ENCODE data around the gene IFITM2.
A peak's percentile ranks its signal among the peaks of the same experiment; 100 is the strongest.
"Not testable (repeated sequence)": the region's sequence is repeated elsewhere in the genome, so short reads cannot be mapped to it uniquely, and the experiment has no call there.

The IFITM2 gene

GRCh38 chr11:303363-303762 is 4.3 kb upstream of the IFITM2 start:
- Histone ChIP-seq H3K4me3 (ENCODE audit: low read length in 2 of 2) (no peak overlapping the region), H3K9me3 (ENCODE audit: control insufficient read depth in 2 of 2, low read length in 2 of 2) (no peaks in the 10 kb centered on the region), H3K4me1 (ENCODE audit: control insufficient read depth in 2 of 2, insufficient read depth in 2 of 2, low read length in 2 of 2) (peaks cover 4 to 7% of the 10 kb centered on the region in 2 donors), H3K36me3 (ENCODE audit: control insufficient read depth in 2 of 2, insufficient read depth in 2 of 2, low read length in 2 of 2) (no peaks in the 10 kb centered on the region), H3K27ac (ENCODE audit: low read depth in 2 of 2, low read length in 2 of 2) (no peak overlapping the region), H3K9ac (ENCODE audit: low read depth in 1 of 2, low read length in 2 of 2) (no peak overlapping the region), H3K27me3 (ENCODE audit: control insufficient read depth in 2 of 2, insufficient read depth in 2 of 2, low read length in 2 of 2) (peaks cover 3 to 8% of the 10 kb centered on the region in 2 donors)

- no peak overlapping the region for H3K4me3 ChIP-seq (ENCODE audit: low read length in 2 of 2)
- no peak overlapping the region for H3K27ac ChIP-seq (ENCODE audit: low read depth in 2 of 2, low read length in 2 of 2)
- H3K27me3 ChIP-seq (ENCODE audit: control insufficient read depth in 2 of 2, insufficient read depth in 2 of 2, low read length in 2 of 2) = peaks cover 3 to 8% of the 10 kb centered on the region in 2 donors
- no peaks in the 10 kb centered on the region for H3K36me3 ChIP-seq (ENCODE audit: control insufficient read depth in 2 of 2, insufficient read depth in 2 of 2, low read length in 2 of 2)
- H3K9ac ChIP-seq (ENCODE audit: low read depth in 1 of 2, low read length in 2 of 2) = no peak overlapping the region
- H3K9me3 ChIP-seq (ENCODE audit: control insufficient read depth in 2 of 2, low read length in 2 of 2) = no peaks in the 10 kb centered on the region
- peaks cover 4 to 8% of the 10 kb centered on the region in 2 donors for H3K4me1 ChIP-seq (ENCODE audit: control insufficient read depth in 2 of 2, insufficient read depth in 2 of 2, low read length in 2 of 2)
These were observed 3.5 kb upstream of the IFITM2 start for GRCh38 chr11:304061-304506.

- Histone ChIP-seq H3K9ac (ENCODE audit: low read depth in 1 of 2, low read length in 2 of 2) (no peak overlapping the region), H3K27me3 (ENCODE audit: control insufficient read depth in 2 of 2, insufficient read depth in 2 of 2, low read length in 2 of 2) (peaks cover 3 to 5% of the 10 kb centered on the region in 2 donors), H3K27ac (ENCODE audit: low read depth in 2 of 2, low read length in 2 of 2) (no peak overlapping the region), H3K4me3 (ENCODE audit: low read length in 2 of 2) (no peak overlapping the region), H3K36me3 (ENCODE audit: control insufficient read depth in 2 of 2, insufficient read depth in 2 of 2, low read length in 2 of 2) (no peaks in the 10 kb centered on the region), H3K9me3 (ENCODE audit: control insufficient read depth in 2 of 2, low read length in 2 of 2) (no peaks in the 10 kb centered on the region), H3K4me1 (ENCODE audit: control insufficient read depth in 2 of 2, insufficient read depth in 2 of 2, low read length in 2 of 2) (peaks cover 8 to 18% of the 10 kb centered on the region in 2 donors)
These were observed 2.4 kb upstream of the IFITM2 start for GRCh38 chr11:304915-305843.

GRCh38 chr11:305844-306211 is 1.8 kb upstream of the IFITM2 start:
- peaks cover 8 to 18% of the 10 kb centered on the region in 2 donors for H3K4me1 ChIP-seq (ENCODE audit: control insufficient read depth in 2 of 2, insufficient read depth in 2 of 2, low read length in 2 of 2)
- no peak overlapping the region for H3K4me3 ChIP-seq (ENCODE audit: low read length in 2 of 2)
- no peaks in the 10 kb centered on the region for H3K36me3 ChIP-seq (ENCODE audit: control insufficient read depth in 2 of 2, insufficient read depth in 2 of 2, low read length in 2 of 2)
- no peak overlapping the region for H3K27ac ChIP-seq (ENCODE audit: low read depth in 2 of 2, low read length in 2 of 2)
- H3K9me3 ChIP-seq (ENCODE audit: control insufficient read depth in 2 of 2, low read length in 2 of 2) = no peaks in the 10 kb centered on the region
- no peak overlapping the region for H3K9ac ChIP-seq (ENCODE audit: low read depth in 1 of 2, low read length in 2 of 2)
- no peaks in the 10 kb centered on the region for H3K27me3 ChIP-seq (ENCODE audit: control insufficient read depth in 2 of 2, insufficient read depth in 2 of 2, low read length in 2 of 2)

GRCh38 chr11:306645-307371 is 808 bp upstream of the IFITM2 start:
- Histone ChIP-seq H3K9me3 (ENCODE audit: control insufficient read depth in 2 of 2, low read length in 2 of 2) (no peaks in the 10 kb centered on the region), H3K27me3 (ENCODE audit: control insufficient read depth in 2 of 2, insufficient read depth in 2 of 2, low read length in 2 of 2) (no peaks in the 10 kb centered on the region), H3K4me3 (ENCODE audit: low read length in 2 of 2) (no peak overlapping the region), H3K9ac (ENCODE audit: low read depth in 1 of 2, low read length in 2 of 2) (no peak overlapping the region), H3K36me3 (ENCODE audit: control insufficient read depth in 2 of 2, insufficient read depth in 2 of 2, low read length in 2 of 2) (no peaks in the 10 kb centered on the region), H3K27ac (ENCODE audit: low read depth in 2 of 2, low read length in 2 of 2) (peak overlapping the region; percentile 34 to 79), H3K4me1 (ENCODE audit: control insufficient read depth in 2 of 2, insufficient read depth in 2 of 2, low read length in 2 of 2) (peaks cover 8 to 21% of the 10 kb centered on the region in 2 donors)

GRCh38 chr11:308740-309665 is 1.4 kb downstream of the IFITM2 start:
- peak overlapping the region; percentile 45 to 85 for H3K27ac ChIP-seq (ENCODE audit: low read depth in 2 of 2, low read length in 2 of 2)
- H3K4me1 ChIP-seq (ENCODE audit: control insufficient read depth in 2 of 2, insufficient read depth in 2 of 2, low read length in 2 of 2) = peaks cover 24 to 36% of the 10 kb centered on the region in 2 donors
- H3K4me3 ChIP-seq (ENCODE audit: low read length in 2 of 2) = peak overlapping the region; percentile 49 to 69
- H3K9ac ChIP-seq (ENCODE audit: low read depth in 1 of 2, low read length in 2 of 2) = peak overlapping the region in 1 of 2 donors; percentile 58
- not testable (repeated sequence) for H3K36me3 ChIP-seq (ENCODE audit: control insufficient read depth in 2 of 2, insufficient read depth in 2 of 2, low read length in 2 of 2); H3K27me3 ChIP-seq (ENCODE audit: control insufficient read depth in 2 of 2, insufficient read depth in 2 of 2, low read length in 2 of 2); H3K9me3 ChIP-seq (ENCODE audit: control insufficient read depth in 2 of 2, low read length in 2 of 2)

GRCh38 chr11:309979-310572 is 2.5 kb downstream of the IFITM2 start:
- not testable (repeated sequence) for H3K36me3 ChIP-seq (ENCODE audit: control insufficient read depth in 2 of 2, insufficient read depth in 2 of 2, low read length in 2 of 2); H3K27me3 ChIP-seq (ENCODE audit: control insufficient read depth in 2 of 2, insufficient read depth in 2 of 2, low read length in 2 of 2); H3K9me3 ChIP-seq (ENCODE audit: control insufficient read depth in 2 of 2, low read length in 2 of 2)
- Histone ChIP-seq H3K9ac (ENCODE audit: low read depth in 1 of 2, low read length in 2 of 2) (peak overlapping the region; percentile 52 to 56), H3K4me3 (ENCODE audit: low read length in 2 of 2) (peak overlapping the region; percentile 46 to 69), H3K27ac (ENCODE audit: low read depth in 2 of 2, low read length in 2 of 2) (peak overlapping the region; percentile 21 to 45), H3K4me1 (ENCODE audit: control insufficient read depth in 2 of 2, insufficient read depth in 2 of 2, low read length in 2 of 2) (peaks cover 24 to 43% of the 10 kb centered on the region in 2 donors)

GRCh38 chr11:311013-311748 is 3.6 kb downstream of the IFITM2 start:
- H3K27me3 ChIP-seq (ENCODE audit: control insufficient read depth in 2 of 2, insufficient read depth in 2 of 2, low read length in 2 of 2); H3K9me3 ChIP-seq (ENCODE audit: control insufficient read depth in 2 of 2, low read length in 2 of 2); H3K36me3 ChIP-seq (ENCODE audit: control insufficient read depth in 2 of 2, insufficient read depth in 2 of 2, low read length in 2 of 2): not testable (repeated sequence)
- Histone ChIP-seq H3K4me1 (ENCODE audit: control insufficient read depth in 2 of 2, insufficient read depth in 2 of 2, low read length in 2 of 2) (peaks cover 26 to 50% of the 10 kb centered on the region in 2 donors), H3K27ac (ENCODE audit: low read depth in 2 of 2, low read length in 2 of 2) (peak overlapping the region; percentile 81 to 84), H3K4me3 (ENCODE audit: low read length in 2 of 2) (peak overlapping the region; percentile 2 to 38), H3K9ac (ENCODE audit: low read depth in 1 of 2, low read length in 2 of 2) (peak overlapping the region in 1 of 2 donors; percentile 31)
